ENCODE data around the gene RNF141. TPM values are rescaled to one million over a fixed set of nuclear protein-coding genes. Genes with fewer than 3 reads are reported as not detected.

The RNF141 gene
- total RNA-seq, 1 donor from 2014 or later: 31.2 TPM

- H3K4me3 Mint-ChIP-seq (ENCODE audit: unreplicated experiment): peak overlapping the region; percentile 3
- H3K27ac Mint-ChIP-seq (ENCODE audit: unreplicated experiment): no peak overlapping the region
Measured at GRCh38 chr11:10538924-10539323, 2.1 kb downstream of the RNF141 start.

GRCh38 chr11:10537600-10537999 is 3.4 kb downstream of the RNF141 start:
- H3K4me1 Mint-ChIP-seq (ENCODE audit: low read depth, unreplicated experiment): peaks cover 6% of the 10 kb centered on the region
- Histone ChIP-seq H3K4me2 (ENCODE audit: low read length) (no peak overlapping the region), H2AFZ (ENCODE audit: low read depth, low read length) (no peak overlapping the region), H3K4me1 (ENCODE audit: insufficient read depth, low read length) (peaks cover 6% of the 10 kb centered on the region), H3K9me3 (ENCODE audit: insufficient read depth, low read depth, low read length) (no peaks in the 10 kb centered on the region), H3K9ac (ENCODE audit: low read length) (no peak overlapping the region), H3K27me3 (ENCODE audit: insufficient read depth, low read length) (no peaks in the 10 kb centered on the region), H3K79me2 (ENCODE audit: insufficient read depth, low read length) (peaks cover 37% of the 10 kb centered on the region), H3K4me3 (ENCODE audit: insufficient read depth, low read depth, low read length) (no peak overlapping the region), H4K20me1 (ENCODE audit: insufficient read depth, low read length) (no peaks in the 10 kb centered on the region), H3K27ac (ENCODE audit: low read depth, low read length) (no peak overlapping the region), H3K36me3 (ENCODE audit: insufficient read depth, low read length) (no peaks in the 10 kb centered on the region)
- H3K4me3 Mint-ChIP-seq (ENCODE audit: unreplicated experiment): no peak overlapping the region
- no peak for TF ChIP-seq CTCF (IDR thresholded peaks at IDR 0.05; ENCODE audit: insufficient read depth, low read depth, low read length)
- no peak for TF ChIP-seq EZH2 (IDR thresholded peaks at IDR 0.05; ENCODE audit: insufficient read depth, low read length)
- no peaks in the 10 kb centered on the region for H3K27me3 Mint-ChIP-seq (ENCODE audit: low read depth, unreplicated experiment)
- H3K9me3 Mint-ChIP-seq (ENCODE audit: unreplicated experiment): no peaks in the 10 kb centered on the region
- no peaks in the 10 kb centered on the region for H3K36me3 Mint-ChIP-seq (ENCODE audit: low read depth, unreplicated experiment)
- H3K27ac Mint-ChIP-seq (ENCODE audit: unreplicated experiment): no peak overlapping the region
- DNase-seq (ENCODE audit: low read depth) (no peak), FAIRE-seq (no peak)

More at GRCh38 chr11:10538924-10539323, 2.1 kb downstream of the RNF141 start:
- FAIRE-seq (no peak), DNase-seq (ENCODE audit: low read depth) (no peak)
- Histone ChIP-seq H3K9me3 (ENCODE audit: insufficient read depth, low read depth, low read length) (no peaks in the 10 kb centered on the region), H4K20me1 (ENCODE audit: insufficient read depth, low read length) (no peaks in the 10 kb centered on the region), H3K79me2 (ENCODE audit: insufficient read depth, low read length) (peaks cover 37% of the 10 kb centered on the region), H3K27ac (ENCODE audit: low read depth, low read length) (no peak overlapping the region), H3K36me3 (ENCODE audit: insufficient read depth, low read length) (no peaks in the 10 kb centered on the region), H3K4me1 (ENCODE audit: insufficient read depth, low read length) (peaks cover 6% of the 10 kb centered on the region), H3K9ac (ENCODE audit: low read length) (no peak overlapping the region), H3K4me3 (ENCODE audit: insufficient read depth, low read depth, low read length) (no peak overlapping the region), H3K4me2 (ENCODE audit: low read length) (peak overlapping the region; percentile 18), H3K27me3 (ENCODE audit: insufficient read depth, low read length) (no peaks in the 10 kb centered on the region), H2AFZ (ENCODE audit: low read depth, low read length) (no peak overlapping the region)
- no peaks in the 10 kb centered on the region for H3K36me3 Mint-ChIP-seq (ENCODE audit: low read depth, unreplicated experiment)
- TF ChIP-seq EZH2 (IDR thresholded peaks at IDR 0.05; ENCODE audit: insufficient read depth, low read length): no peak
- no peak for TF ChIP-seq CTCF (IDR thresholded peaks at IDR 0.05; ENCODE audit: insufficient read depth, low read depth, low read length)
- H3K4me1 Mint-ChIP-seq (ENCODE audit: low read depth, unreplicated experiment): peaks cover 6% of the 10 kb centered on the region
- no peaks in the 10 kb centered on the region for H3K9me3 Mint-ChIP-seq (ENCODE audit: unreplicated experiment)
- H3K27me3 Mint-ChIP-seq (ENCODE audit: low read depth, unreplicated experiment): no peaks in the 10 kb centered on the region

- Mint-ChIP-seq H3K27me3 (ENCODE audit: low read depth, unreplicated experiment) (no peaks in the 10 kb centered on the region), H3K4me3 (ENCODE audit: unreplicated experiment) (no peak overlapping the region), H3K27ac (ENCODE audit: unreplicated experiment) (no peak overlapping the region), H3K4me1 (ENCODE audit: low read depth, unreplicated experiment) (peaks cover 5% of the 10 kb centered on the region), H3K36me3 (ENCODE audit: low read depth, unreplicated experiment) (no peaks in the 10 kb centered on the region), H3K9me3 (ENCODE audit: unreplicated experiment) (no peaks in the 10 kb centered on the region)
- Histone ChIP-seq H3K27me3 (ENCODE audit: insufficient read depth, low read length) (no peaks in the 10 kb centered on the region), H3K9me3 (ENCODE audit: insufficient read depth, low read depth, low read length) (no peaks in the 10 kb centered on the region), H2AFZ (ENCODE audit: low read depth, low read length) (no peak overlapping the region), H3K9ac (ENCODE audit: low read length) (no peak overlapping the region), H3K36me3 (ENCODE audit: insufficient read depth, low read length) (no peaks in the 10 kb centered on the region), H3K4me3 (ENCODE audit: insufficient read depth, low read depth, low read length) (no peak overlapping the region), H3K4me1 (ENCODE audit: insufficient read depth, low read length) (peaks cover 3% of the 10 kb centered on the region), H3K79me2 (ENCODE audit: insufficient read depth, low read length) (peaks cover 27% of the 10 kb centered on the region), H3K4me2 (ENCODE audit: low read length) (no peak overlapping the region), H4K20me1 (ENCODE audit: insufficient read depth, low read length) (no peaks in the 10 kb centered on the region), H3K27ac (ENCODE audit: low read depth, low read length) (no peak overlapping the region)
- no peak for TF ChIP-seq CTCF (IDR thresholded peaks at IDR 0.05; ENCODE audit: insufficient read depth, low read depth, low read length)
- TF ChIP-seq EZH2 (IDR thresholded peaks at IDR 0.05; ENCODE audit: insufficient read depth, low read length): no peak
- DNase-seq (ENCODE audit: low read depth): no peak
- no peak for FAIRE-seq
Measured at GRCh38 chr11:10534316-10534715, 6.7 kb downstream of the RNF141 start.
